Measurements from ENCODE around the gene PIRT. TPM values are rescaled to one million over a fixed set of nuclear protein-coding genes. Genes with fewer than 3 reads are reported as not detected.

PIRT gene
- total and polyA plus RNA-seq, 2 donors (not counting 1 experiment from before 2014, with no cell fraction given), result not detected

GRCh38 chr17:10773391-10773790 lies 64.5 kb downstream of the PIRT start:
- no peak overlapping the region for H3K4me3 ChIP-seq (replicated peaks in 1 of 4; ENCODE audit: control extremely low read depth in 1 of 4, insufficient read depth in 1 of 4, low read depth in 3 of 4, low read length in 4 of 4)
- H2AFZ ChIP-seq (ENCODE audit: low read length), result no peak overlapping the region
- no peak for TF ChIP-seq CTCF (conservative IDR thresholded peaks at IDR 0.05 in 1 of 2, IDR thresholded peaks at IDR 0.05 in 1 of 2; ENCODE audit: low read depth in 1 of 2, low read length in 2 of 2)
- TF ChIP-seq EZH2 (IDR thresholded peaks at IDR 0.05; ENCODE audit: low read length, missing control alignments), result no peak
- H3K4me1 ChIP-seq (ENCODE audit: control insufficient read depth, extremely low read depth, insufficient read depth, low read length), result no peaks in the 10 kb centered on the region
- H3K9ac ChIP-seq (ENCODE audit: insufficient read depth, low read length), result no peak overlapping the region
- no peak for DNase-seq (ENCODE audit: low read depth in 2 of 2)
- no peaks in the 10 kb centered on the region for H4K20me1 ChIP-seq (ENCODE audit: control insufficient read depth, extremely low read depth, insufficient read depth, low read length)
- H3K36me3 ChIP-seq (ENCODE audit: control insufficient read depth, insufficient read depth, low read length), result no peaks in the 10 kb centered on the region
- no peaks in the 10 kb centered on the region for H3K9me3 ChIP-seq (ENCODE audit: control insufficient read depth, insufficient read depth, low read depth, low read length)
- H3K4me2 ChIP-seq (ENCODE audit: extremely low read depth, insufficient read depth, low read length), result no peak overlapping the region
- no peaks in the 10 kb centered on the region for H3K27me3 ChIP-seq (ENCODE audit: control insufficient read depth, insufficient read depth, low read length)
- no peak overlapping the region for H3K27ac ChIP-seq (ENCODE audit: insufficient read depth, low read length)
- H3K79me2 ChIP-seq (ENCODE audit: control insufficient read depth, insufficient read depth, low read length), result no peaks in the 10 kb centered on the region

Other genes starting within 250 kb of the PIRT start
- gene MYH3, start 180.8 kb downstream of the PIRT start, total RNA-seq, result 0.50 and 0.51 TPM in 2 replicates
- 0.25 and 1.0 TPM in 2 replicates for gene MYH3, start 180.8 kb downstream of the PIRT start, polyA plus RNA-seq
- 31.8 and 56.6 TPM in 2 replicates for gene SCO1, start 140.6 kb downstream of the PIRT start, total RNA-seq
- 16.7 and 20.0 TPM in 2 replicates for gene SCO1, start 140.6 kb downstream of the PIRT start, polyA plus RNA-seq
- gene ADPRM, start 140.5 kb downstream of the PIRT start, total RNA-seq, result 17.0 and 25.4 TPM in 2 replicates
- gene ADPRM, start 140.5 kb downstream of the PIRT start, polyA plus RNA-seq, result 8.7 and 11.3 TPM in 2 replicates
- 3.1 and 4.3 TPM in 2 replicates for gene TMEM220, start 108.1 kb downstream of the PIRT start, total RNA-seq
- gene TMEM220, start 108.1 kb downstream of the PIRT start, polyA plus RNA-seq, result 2.8 and 4.1 TPM in 2 replicates
- gene TMEM238L, start 34.0 kb downstream of the PIRT start, total RNA-seq, result not detected in 2 replicates
- not detected in 2 replicates for gene TMEM238L, start 34.0 kb downstream of the PIRT start, polyA plus RNA-seq

All from fibroblast of lung (primary cell).